Neutrophil (primary cell): ENCODE measurements around the gene SLC17A1.

Source experiments
- H3K27ac ChIP-seq: fragments of 200-600 bp; sonication (generic); 2 replicates; pipeline ENCODE4 v1.5.1; 2016; ENCODE audit warnings: mild to moderate bottlenecking, moderate library complexity
- H3K27me3 ChIP-seq: fragments of 200-600 bp; sonication (generic); 2 replicates; pipeline ENCODE4 v1.6.0; 2016; ENCODE audit warnings: mild to moderate bottlenecking
- H3K36me3 ChIP-seq: fragments of 200-600 bp; sonication (generic); 2 replicates; pipeline ENCODE4 v1.5.1; 2017
- H3K4me1 ChIP-seq, 2 experiments: fragments of 200-600 bp in 1 of 2; sonication (generic) in 1 of 2; 1 replicate in 1 of 2; 2 replicates in 1 of 2; pipeline versions ENCODE4 v1.5.1 to v1.6.1; 2013 to 2016; ENCODE audit warnings: low read depth in 1 of 2, low read length in 1 of 2, mild to moderate bottlenecking in 1 of 2, moderate library complexity in 1 of 2; ENCODE audit not compliant: control insufficient read depth in 1 of 2, insufficient read depth in 1 of 2
- H3K4me3 ChIP-seq, 2 experiments: fragments of 200-600 bp in 1 of 2; sonication (generic) in 1 of 2; 1 replicate in 1 of 2; 2 replicates in 1 of 2; pipeline ENCODE4 v1.5.1; 2013 to 2016; ENCODE audit warnings: low read depth in 1 of 2, low read length in 1 of 2, mild to moderate bottlenecking in 1 of 2, moderate library complexity in 1 of 2
- H3K9me3 ChIP-seq: fragments of 200-600 bp; sonication (generic); 2 replicates; pipeline ENCODE4 v1.5.1; 2016
- CTCF ChIP-seq: fragments of 200-600 bp; sonication (generic); IDR thresholded peaks from 2 replicates; pipeline ENCODE4 v1.5.1; 2016; ENCODE audit warnings: antibody characterized with exemption

Gene SLC17A1

GRCh38 chr6:25842526-25842925 is 10.7 kb upstream of the SLC17A1 start:
- H3K4me1 ChIP-seq = no peaks in the 10 kb centered on the region
- H3K9me3 ChIP-seq = no peaks in the 10 kb centered on the region
- no peak overlapping the region for H3K4me3 ChIP-seq
- H3K27me3 ChIP-seq = no peaks in the 10 kb centered on the region
- TF ChIP-seq CTCF = no peak
- H3K36me3 ChIP-seq = no peaks in the 10 kb centered on the region
- no peak overlapping the region for H3K27ac ChIP-seq

GRCh38 chr6:25835442-25836283 is 3.8 kb upstream of the SLC17A1 start:
- TF ChIP-seq CTCF = no peak
- Histone ChIP-seq H3K4me3 (no peak overlapping the region), H3K9me3 (no peaks in the 10 kb centered on the region), H3K4me1 (no peaks in the 10 kb centered on the region), H3K27me3 (no peaks in the 10 kb centered on the region), H3K27ac (no peak overlapping the region), H3K36me3 (no peaks in the 10 kb centered on the region)

DNA sequence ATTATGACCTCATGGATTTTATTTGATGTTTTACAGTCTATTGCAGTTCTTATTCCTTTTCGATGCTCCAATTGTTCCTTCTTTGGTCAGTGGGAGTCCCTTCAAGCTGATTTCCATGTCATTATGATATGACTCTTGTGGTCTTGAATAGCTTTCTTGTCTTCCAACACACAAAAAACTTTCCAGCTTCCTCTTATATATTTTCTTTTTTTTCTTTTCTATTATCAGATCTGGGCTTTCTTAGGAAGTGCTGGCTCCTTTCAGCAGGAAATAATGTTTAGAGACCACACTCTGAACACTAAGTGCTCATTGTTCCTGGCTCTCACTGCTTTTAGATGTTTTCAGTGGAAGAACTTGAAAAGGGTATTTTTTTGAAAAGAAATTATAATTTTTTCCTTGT is 3.1 kb upstream of the SLC17A1 start:
- no peaks in the 10 kb centered on the region for H3K27me3 ChIP-seq
- H3K36me3 ChIP-seq = no peaks in the 10 kb centered on the region
- no peak overlapping the region for H3K27ac ChIP-seq
- no peak overlapping the region for H3K4me3 ChIP-seq
- TF ChIP-seq CTCF = no peak
- no peaks in the 10 kb centered on the region for H3K4me1 ChIP-seq
- no peaks in the 10 kb centered on the region for H3K9me3 ChIP-seq

GRCh38 chr6:25833136-25833535 is 1.3 kb upstream of the SLC17A1 start:
- TF ChIP-seq CTCF = no peak
- no peaks in the 10 kb centered on the region for H3K27me3 ChIP-seq
- H3K9me3 ChIP-seq = no peaks in the 10 kb centered on the region
- no peaks in the 10 kb centered on the region for H3K4me1 ChIP-seq
- no peak overlapping the region for H3K4me3 ChIP-seq
- no peak overlapping the region for H3K27ac ChIP-seq
- no peaks in the 10 kb centered on the region for H3K36me3 ChIP-seq

- H3K4me1 ChIP-seq = no peaks in the 10 kb centered on the region
- H3K9me3 ChIP-seq = no peaks in the 10 kb centered on the region
- H3K4me3 ChIP-seq = no peak overlapping the region
- TF ChIP-seq CTCF = no peak
- H3K27ac ChIP-seq = no peak overlapping the region
- no peaks in the 10 kb centered on the region for H3K27me3 ChIP-seq
- H3K36me3 ChIP-seq = no peaks in the 10 kb centered on the region
Observed at GRCh38 chr6:25832670-25833069, 818 bp upstream of the SLC17A1 start.
